ENCODE data around the gene AGT.

Gene AGT

DNA sequence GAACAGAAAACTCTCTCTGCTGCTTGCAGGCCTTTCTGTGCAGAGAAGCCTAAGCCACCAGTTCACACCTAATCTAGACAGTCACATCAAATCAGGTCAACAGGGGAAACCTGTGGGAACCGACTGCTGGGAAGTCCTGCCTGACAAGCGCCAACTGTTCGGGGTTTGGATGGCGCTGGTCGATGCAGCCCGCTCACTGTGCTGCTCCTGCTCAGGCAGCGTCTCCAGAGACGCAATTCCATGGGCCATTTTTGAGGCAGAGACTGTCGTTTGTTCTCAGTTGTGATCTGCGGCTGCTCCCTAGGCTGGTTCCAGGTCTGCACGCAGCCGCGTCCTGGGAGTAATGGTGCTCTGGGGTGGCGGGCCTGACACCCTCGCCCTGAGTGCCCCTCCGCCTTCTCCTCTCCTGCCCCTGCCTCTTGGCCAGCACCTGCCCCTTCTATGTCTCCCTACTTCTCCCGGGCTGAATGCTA, 1.4 kb downstream of the AGT start:
- Mint-ChIP-seq H3K36me3 (ENCODE audit: low read depth) (no peaks in the 10 kb centered on the region), H3K27me3 (ENCODE audit: low read depth, poor library complexity) (peaks cover 11% of the 10 kb centered on the region), H3K9me3 (peaks cover 10% of the 10 kb centered on the region), H3K27ac (no peak overlapping the region), H3K4me3 (no peak overlapping the region), H3K4me1 (peaks cover 39% of the 10 kb centered on the region)
- TF ChIP-seq, protein P1, sequence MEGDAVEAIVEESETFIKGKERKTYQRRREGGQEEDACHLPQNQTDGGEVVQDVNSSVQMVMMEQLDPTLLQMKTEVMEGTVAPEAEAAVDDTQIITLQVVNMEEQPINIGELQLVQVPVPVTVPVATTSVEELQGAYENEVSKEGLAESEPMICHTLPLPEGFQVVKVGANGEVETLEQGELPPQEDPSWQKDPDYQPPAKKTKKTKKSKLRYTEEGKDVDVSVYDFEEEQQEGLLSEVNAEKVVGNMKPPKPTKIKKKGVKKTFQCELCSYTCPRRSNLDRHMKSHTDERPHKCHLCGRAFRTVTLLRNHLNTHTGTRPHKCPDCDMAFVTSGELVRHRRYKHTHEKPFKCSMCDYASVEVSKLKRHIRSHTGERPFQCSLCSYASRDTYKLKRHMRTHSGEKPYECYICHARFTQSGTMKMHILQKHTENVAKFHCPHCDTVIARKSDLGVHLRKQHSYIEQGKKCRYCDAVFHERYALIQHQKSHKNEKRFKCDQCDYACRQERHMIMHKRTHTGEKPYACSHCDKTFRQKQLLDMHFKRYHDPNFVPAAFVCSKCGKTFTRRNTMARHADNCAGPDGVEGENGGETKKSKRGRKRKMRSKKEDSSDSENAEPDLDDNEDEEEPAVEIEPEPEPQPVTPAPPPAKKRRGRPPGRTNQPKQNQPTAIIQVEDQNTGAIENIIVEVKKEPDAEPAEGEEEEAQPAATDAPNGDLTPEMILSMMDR (IDR thresholded peaks at IDR 0.05), result no peak
- no peak for DNase-seq

DNA sequence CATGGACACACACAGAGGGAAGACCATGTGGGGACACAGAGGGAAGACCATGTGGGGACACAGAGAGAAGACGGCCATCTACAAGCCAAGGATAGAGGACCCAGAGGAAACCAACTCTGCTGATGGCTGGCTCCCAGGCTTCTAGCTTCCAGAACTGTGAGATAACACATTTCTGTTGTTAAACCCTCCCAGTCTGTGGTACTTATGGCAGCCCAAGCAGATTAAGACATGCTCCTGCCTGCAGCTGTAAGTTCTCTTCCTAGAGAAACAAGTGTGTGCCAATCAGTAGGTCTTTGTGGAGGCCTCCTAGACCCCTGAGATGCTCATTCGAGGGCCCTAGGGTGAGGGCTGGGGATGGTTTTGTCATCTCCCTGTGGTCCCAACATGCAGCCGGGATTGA, 2.7 kb downstream of the AGT start:
- Mint-ChIP-seq H3K4me1 (peaks cover 48% of the 10 kb centered on the region), H3K9me3 (peaks cover 5% of the 10 kb centered on the region), H3K4me3 (no peak overlapping the region), H3K36me3 (ENCODE audit: low read depth) (no peaks in the 10 kb centered on the region), H3K27ac (no peak overlapping the region), H3K27me3 (ENCODE audit: low read depth, poor library complexity) (peaks cover 8% of the 10 kb centered on the region)
- DNase-seq, result no peak
- TF ChIP-seq, protein P1 (IDR thresholded peaks at IDR 0.05), result no peak

GRCh38 chr1:230710543-230710904, 3.4 kb downstream of the AGT start:
- no peak for DNase-seq
- H3K27me3 Mint-ChIP-seq (ENCODE audit: low read depth, poor library complexity), result peaks cover 6% of the 10 kb centered on the region
- no peak overlapping the region for H3K27ac Mint-ChIP-seq
- H3K9me3 Mint-ChIP-seq, result peaks cover under 1% of the 10 kb centered on the region
- H3K4me1 Mint-ChIP-seq, result peaks cover 48% of the 10 kb centered on the region
- H3K36me3 Mint-ChIP-seq (ENCODE audit: low read depth), result no peaks in the 10 kb centered on the region
- H3K4me3 Mint-ChIP-seq, result no peak overlapping the region
- TF ChIP-seq, protein P1 (IDR thresholded peaks at IDR 0.05), result no peak

GRCh38 chr1:230709619-230710542, 4.0 kb downstream of the AGT start:
- Mint-ChIP-seq H3K36me3 (ENCODE audit: low read depth) (no peaks in the 10 kb centered on the region), H3K9me3 (no peaks in the 10 kb centered on the region), H3K4me1 (peaks cover 46% of the 10 kb centered on the region), H3K4me3 (no peak overlapping the region), H3K27ac (no peak overlapping the region), H3K27me3 (ENCODE audit: low read depth, poor library complexity) (peaks cover 6% of the 10 kb centered on the region)
- TF ChIP-seq, protein P1 (IDR thresholded peaks at IDR 0.05), result no peak
- DNase-seq, result no peak

DNA sequence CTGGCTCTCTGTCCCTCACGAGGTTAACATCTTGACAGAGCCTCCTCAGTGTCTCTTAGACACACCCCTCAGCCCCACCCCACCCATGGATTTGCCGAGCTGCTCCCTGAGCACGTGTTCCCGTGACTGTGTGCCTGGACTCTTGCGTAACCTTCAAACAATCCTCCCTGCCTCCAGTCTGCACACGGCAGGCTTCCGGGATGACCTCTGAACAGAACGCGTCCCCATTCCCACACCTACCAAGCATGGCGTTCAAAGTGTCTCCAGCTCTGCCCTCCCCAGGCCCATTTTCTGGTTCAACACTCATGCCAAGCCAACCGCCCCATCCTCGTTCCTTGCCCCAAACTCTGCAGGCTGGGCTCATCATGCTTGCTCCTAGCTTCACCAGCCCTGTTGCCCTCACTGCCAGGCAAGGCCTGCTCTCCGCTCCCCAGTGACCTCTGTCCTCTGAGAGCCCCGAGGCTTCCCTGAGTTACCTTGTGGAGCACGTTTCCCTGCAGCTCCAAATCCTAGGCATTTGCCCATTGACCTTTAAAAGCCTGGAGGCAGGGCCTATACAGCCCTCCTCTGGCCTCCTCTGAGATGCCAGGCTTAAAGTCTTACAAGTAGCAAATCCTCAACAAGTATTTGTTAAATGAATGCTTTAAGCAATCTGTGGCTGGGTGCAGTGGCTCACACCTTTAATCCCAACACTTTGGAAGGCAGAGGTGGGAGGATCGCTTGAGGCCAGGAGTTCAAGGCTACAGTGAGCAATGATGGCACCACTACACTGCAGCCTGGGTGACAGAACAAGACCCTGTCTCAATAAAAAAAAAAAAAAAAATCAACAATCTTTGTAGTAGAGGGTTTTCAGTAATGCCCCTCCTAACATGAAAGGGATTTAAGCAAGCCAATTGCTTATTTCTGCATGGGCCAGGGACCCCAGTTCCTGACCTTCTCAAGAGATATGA, 5.0 kb downstream of the AGT start:
- no peaks in the 10 kb centered on the region for H3K9me3 Mint-ChIP-seq
- DNase-seq, result no peak
- peaks cover 6% of the 10 kb centered on the region for H3K27me3 Mint-ChIP-seq (ENCODE audit: low read depth, poor library complexity)
- no peaks in the 10 kb centered on the region for H3K36me3 Mint-ChIP-seq (ENCODE audit: low read depth)
- no peak overlapping the region for H3K4me3 Mint-ChIP-seq
- H3K4me1 Mint-ChIP-seq, result peaks cover 38% of the 10 kb centered on the region
- TF ChIP-seq, protein P1 (IDR thresholded peaks at IDR 0.05), result no peak
- peak overlapping the region; percentile 49 for H3K27ac Mint-ChIP-seq
